ENCODE results near the gene SPTBN1. TPM values are rescaled to one million over a fixed set of nuclear protein-coding genes. Genes with fewer than 3 reads are reported as not detected.

SPTBN1 gene
- total and polyA plus RNA-seq, 7 experiments from 2014 or later, result 43.3 to 207 (median 171) TPM

GRCh38 chr2:54475285-54475684, 19.2 kb downstream of the SPTBN1 start:
- no peak overlapping the region for H3K4me3 Mint-ChIP-seq
- H3K4me1 Mint-ChIP-seq, result peaks cover 0 to 4% (median 0%) of the 10 kb centered on the region in 7 donors
- DNase-seq, result no peak
- Histone ChIP-seq H3K4me1 (ENCODE audit: control insufficient read depth in 2 of 2, insufficient read depth in 2 of 2, low read length in 2 of 2) (no peaks in the 10 kb centered on the region), H3K9me3 (ENCODE audit: control insufficient read depth in 2 of 3, low read length in 3 of 3) (no peaks in the 10 kb centered on the region), H3K27me3 (ENCODE audit: control insufficient read depth in 2 of 2, insufficient read depth in 2 of 2, low read length in 2 of 2) (no peaks in the 10 kb centered on the region), H3K27ac (ENCODE audit: low read depth, low read length) (no peak overlapping the region), H3K36me3 (ENCODE audit: control insufficient read depth in 2 of 3, insufficient read depth in 3 of 3, low read length in 3 of 3) (no peaks in the 10 kb centered on the region), H3K4me3 (ENCODE audit: low read length) (no peak overlapping the region)
- CTCF ChIA-PET, result no interaction called here
- H3K9me3 Mint-ChIP-seq, result peaks cover 0 to 8% (median 0%) of the 10 kb centered on the region in 11 donors
- POLR2A ChIA-PET, result no interaction called here
- ATAC-seq, result no peak
- H3K27me3 Mint-ChIP-seq, result peaks cover 0 to 15% (median 0%) of the 10 kb centered on the region in 5 donors
- intact Hi-C loops (cut with micrococcal nuclease), result no loop called here
- no peaks in the 10 kb centered on the region for H3K36me3 Mint-ChIP-seq
- no peak overlapping the region for H3K27ac Mint-ChIP-seq

- intact Hi-C loops (cut with micrococcal nuclease), result no loop called here
- Histone ChIP-seq H3K9me3 (ENCODE audit: control insufficient read depth in 2 of 3, low read length in 3 of 3) (no peaks in the 10 kb centered on the region), H3K4me3 (ENCODE audit: low read length) (no peak overlapping the region), H3K4me1 (ENCODE audit: control insufficient read depth in 2 of 2, insufficient read depth in 2 of 2, low read length in 2 of 2) (no peaks in the 10 kb centered on the region), H3K36me3 (ENCODE audit: control insufficient read depth in 2 of 3, insufficient read depth in 3 of 3, low read length in 3 of 3) (no peaks in the 10 kb centered on the region), H3K27me3 (ENCODE audit: control insufficient read depth in 2 of 2, insufficient read depth in 2 of 2, low read length in 2 of 2) (no peaks in the 10 kb centered on the region), H3K27ac (ENCODE audit: low read depth, low read length) (no peak overlapping the region)
- peaks cover 0 to 4% (median 0%) of the 10 kb centered on the region in 7 donors for H3K4me1 Mint-ChIP-seq
- H3K36me3 Mint-ChIP-seq, result no peaks in the 10 kb centered on the region
- H3K4me3 Mint-ChIP-seq, result no peak overlapping the region
- peaks cover 0 to 8% (median 0%) of the 10 kb centered on the region in 11 donors for H3K9me3 Mint-ChIP-seq
- no peak for ATAC-seq
- H3K27ac Mint-ChIP-seq, result no peak overlapping the region
- peaks cover 0 to 17% (median 0%) of the 10 kb centered on the region in 5 donors for H3K27me3 Mint-ChIP-seq
- POLR2A ChIA-PET, result no interaction called here
- no peak for DNase-seq
- CTCF ChIA-PET, result no interaction called here
Measured at GRCh38 chr2:54475919-54476318, 19.8 kb downstream of the SPTBN1 start.

- Histone ChIP-seq H3K36me3 (ENCODE audit: control insufficient read depth in 2 of 3, insufficient read depth in 3 of 3, low read length in 3 of 3) (no peaks in the 10 kb centered on the region), H3K4me3 (ENCODE audit: low read length) (no peak overlapping the region), H3K9me3 (ENCODE audit: control insufficient read depth in 2 of 3, low read length in 3 of 3) (no peaks in the 10 kb centered on the region), H3K27me3 (ENCODE audit: control insufficient read depth in 2 of 2, insufficient read depth in 2 of 2, low read length in 2 of 2) (no peaks in the 10 kb centered on the region), H3K27ac (ENCODE audit: low read depth, low read length) (no peak overlapping the region), H3K4me1 (ENCODE audit: control insufficient read depth in 2 of 2, insufficient read depth in 2 of 2, low read length in 2 of 2) (no peaks in the 10 kb centered on the region)
- Mint-ChIP-seq H3K4me1 (peaks cover 0 to 4% (median 0%) of the 10 kb centered on the region in 7 donors), H3K9me3 (peaks cover 0 to 8% (median 0%) of the 10 kb centered on the region in 11 donors), H3K4me3 (no peak overlapping the region), H3K36me3 (no peaks in the 10 kb centered on the region), H3K27me3 (peaks cover 0 to 18% (median 0%) of the 10 kb centered on the region in 5 donors), H3K27ac (no peak overlapping the region)
- intact Hi-C loops (cut with micrococcal nuclease), result no loop called here
- no peak for ATAC-seq
- CTCF ChIA-PET, result no interaction called here
- no peak for DNase-seq
- POLR2A ChIA-PET, result no interaction called here
Measured at GRCh38 chr2:54476852-54477251, 20.7 kb downstream of the SPTBN1 start.

- no peak overlapping the region for H3K4me3 Mint-ChIP-seq
- H3K4me3 ChIP-seq (ENCODE audit: low read length), result no peak overlapping the region
- peaks cover 0 to 8% (median 0%) of the 10 kb centered on the region in 11 donors for H3K9me3 Mint-ChIP-seq
- intact Hi-C loops (cut with micrococcal nuclease), result no loop called here
- no peaks in the 10 kb centered on the region for H3K4me1 ChIP-seq (ENCODE audit: control insufficient read depth in 2 of 2, insufficient read depth in 2 of 2, low read length in 2 of 2)
- H3K27ac ChIP-seq (ENCODE audit: low read depth, low read length), result no peak overlapping the region
- no peak overlapping the region for H3K27ac Mint-ChIP-seq
- POLR2A ChIA-PET, result no interaction called here
- peaks cover 0 to 4% (median 0%) of the 10 kb centered on the region in 7 donors for H3K4me1 Mint-ChIP-seq
- H3K9me3 ChIP-seq (ENCODE audit: control insufficient read depth in 2 of 3, low read length in 3 of 3), result no peaks in the 10 kb centered on the region
- no peaks in the 10 kb centered on the region for H3K27me3 ChIP-seq (ENCODE audit: control insufficient read depth in 2 of 2, insufficient read depth in 2 of 2, low read length in 2 of 2)
- DNase-seq (no peak), ATAC-seq (no peak)
- no peaks in the 10 kb centered on the region for H3K36me3 ChIP-seq (ENCODE audit: control insufficient read depth in 2 of 3, insufficient read depth in 3 of 3, low read length in 3 of 3)
- CTCF ChIA-PET, result no interaction called here
- no peaks in the 10 kb centered on the region for H3K36me3 Mint-ChIP-seq
- H3K27me3 Mint-ChIP-seq, result peaks cover 0 to 18% (median 0%) of the 10 kb centered on the region in 5 donors
Measured at GRCh38 chr2:54477896-54478295, 21.8 kb downstream of the SPTBN1 start.

GRCh38 chr2:54478899-54479298, 22.8 kb downstream of the SPTBN1 start:
- ChIA-PET CTCF (no interaction called here), POLR2A (no interaction called here)
- no peak overlapping the region for H3K27ac Mint-ChIP-seq
- peaks cover 0 to 8% (median 0%) of the 10 kb centered on the region in 11 donors for H3K9me3 Mint-ChIP-seq
- H3K4me1 Mint-ChIP-seq, result peaks cover 0 to 4% (median 0%) of the 10 kb centered on the region in 7 donors
- no peaks in the 10 kb centered on the region for H3K27me3 ChIP-seq (ENCODE audit: control insufficient read depth in 2 of 2, insufficient read depth in 2 of 2, low read length in 2 of 2)
- H3K36me3 Mint-ChIP-seq, result no peaks in the 10 kb centered on the region
- H3K4me3 Mint-ChIP-seq, result no peak overlapping the region
- H3K27ac ChIP-seq (ENCODE audit: low read depth, low read length), result no peak overlapping the region
- H3K27me3 Mint-ChIP-seq, result peaks cover 0 to 14% (median 4%) of the 10 kb centered on the region in 5 donors
- H3K9me3 ChIP-seq (ENCODE audit: control insufficient read depth in 2 of 3, low read length in 3 of 3), result no peaks in the 10 kb centered on the region
- DNase-seq (no peak), ATAC-seq (no peak)
- no peaks in the 10 kb centered on the region for H3K36me3 ChIP-seq (ENCODE audit: control insufficient read depth in 2 of 3, insufficient read depth in 3 of 3, low read length in 3 of 3)
- H3K4me1 ChIP-seq (ENCODE audit: control insufficient read depth in 2 of 2, insufficient read depth in 2 of 2, low read length in 2 of 2), result no peaks in the 10 kb centered on the region
- no peak overlapping the region for H3K4me3 ChIP-seq (ENCODE audit: low read length)
- intact Hi-C loops (cut with micrococcal nuclease), result no loop called here

GRCh38 chr2:54479424-54479823, 23.3 kb downstream of the SPTBN1 start:
- Histone ChIP-seq H3K27me3 (ENCODE audit: control insufficient read depth in 2 of 2, insufficient read depth in 2 of 2, low read length in 2 of 2) (no peaks in the 10 kb centered on the region), H3K27ac (ENCODE audit: low read depth, low read length) (no peak overlapping the region), H3K4me3 (ENCODE audit: low read length) (no peak overlapping the region), H3K9me3 (ENCODE audit: control insufficient read depth in 2 of 3, low read length in 3 of 3) (no peaks in the 10 kb centered on the region), H3K4me1 (ENCODE audit: control insufficient read depth in 2 of 2, insufficient read depth in 2 of 2, low read length in 2 of 2) (no peaks in the 10 kb centered on the region), H3K36me3 (ENCODE audit: control insufficient read depth in 2 of 3, insufficient read depth in 3 of 3, low read length in 3 of 3) (no peaks in the 10 kb centered on the region)
- intact Hi-C loops (cut with micrococcal nuclease), result no loop called here
- Mint-ChIP-seq H3K9me3 (peaks cover 0 to 10% (median 2%) of the 10 kb centered on the region in 11 donors), H3K27me3 (peaks cover 0 to 14% (median 6%) of the 10 kb centered on the region in 5 donors), H3K4me3 (no peak overlapping the region), H3K27ac (no peak overlapping the region), H3K4me1 (peaks cover 0 to 4% (median 0%) of the 10 kb centered on the region in 7 donors), H3K36me3 (peaks cover 0 to 3% (median 0%) of the 10 kb centered on the region in 5 donors)
- ChIA-PET POLR2A (no interaction called here), CTCF (no interaction called here)
- no peak for DNase-seq
- ATAC-seq, result no peak

GRCh38 chr2:54480025-54480424, 23.9 kb downstream of the SPTBN1 start:
- Mint-ChIP-seq H3K4me3 (no peak overlapping the region), H3K27ac (no peak overlapping the region), H3K9me3 (peaks cover 0 to 16% (median 7%) of the 10 kb centered on the region in 11 donors), H3K27me3 (peaks cover 0 to 14% (median 6%) of the 10 kb centered on the region in 5 donors), H3K36me3 (peaks cover 0 to 7% (median 0%) of the 10 kb centered on the region in 5 donors), H3K4me1 (peaks cover 0 to 4% (median 0%) of the 10 kb centered on the region in 7 donors)
- Histone ChIP-seq H3K27me3 (ENCODE audit: control insufficient read depth in 2 of 2, insufficient read depth in 2 of 2, low read length in 2 of 2) (no peaks in the 10 kb centered on the region), H3K4me3 (ENCODE audit: low read length) (no peak overlapping the region), H3K9me3 (ENCODE audit: control insufficient read depth in 2 of 3, low read length in 3 of 3) (no peaks in the 10 kb centered on the region), H3K4me1 (ENCODE audit: control insufficient read depth in 2 of 2, insufficient read depth in 2 of 2, low read length in 2 of 2) (no peaks in the 10 kb centered on the region), H3K36me3 (ENCODE audit: control insufficient read depth in 2 of 3, insufficient read depth in 3 of 3, low read length in 3 of 3) (no peaks in the 10 kb centered on the region), H3K27ac (ENCODE audit: low read depth, low read length) (no peak overlapping the region)
- CTCF ChIA-PET, result no interaction called here
- POLR2A ChIA-PET, result no interaction called here
- intact Hi-C loops (cut with micrococcal nuclease), result no loop called here
- DNase-seq (no peak), ATAC-seq (no peak)

Measured in naive thymus-derived CD4-positive, alpha-beta T cell (primary cell).